Activated CD4-positive, CD25-positive, alpha-beta regulatory T cell treated with anti-CD3 and anti-CD28 coated beads, Interleukin-2, amount 50 U/mL, for 24 hours (primary cell): Measurements from ENCODE around the gene PYY.
A peak's percentile ranks its signal among the peaks of the same experiment; 100 is the strongest.
"Not testable (repeated sequence)": the region's sequence is repeated elsewhere in the genome, so short reads cannot be mapped to it uniquely, and the experiment has no call there.

Experiments
- ATAC-seq, 2 donors: fragments of 150-1000 bp; cut with Tn5 transposase; one replicate each; pipeline ENCODE4 v1.10.0; 2021; ENCODE audit warnings: mild to moderate bottlenecking in 1 of 2, moderate library complexity in 1 of 2

Gene PYY

GRCh38 chr17:43945074-43945829 is 8.5 kb downstream of the PYY start:
- ATAC-seq = no peak

DNA sequence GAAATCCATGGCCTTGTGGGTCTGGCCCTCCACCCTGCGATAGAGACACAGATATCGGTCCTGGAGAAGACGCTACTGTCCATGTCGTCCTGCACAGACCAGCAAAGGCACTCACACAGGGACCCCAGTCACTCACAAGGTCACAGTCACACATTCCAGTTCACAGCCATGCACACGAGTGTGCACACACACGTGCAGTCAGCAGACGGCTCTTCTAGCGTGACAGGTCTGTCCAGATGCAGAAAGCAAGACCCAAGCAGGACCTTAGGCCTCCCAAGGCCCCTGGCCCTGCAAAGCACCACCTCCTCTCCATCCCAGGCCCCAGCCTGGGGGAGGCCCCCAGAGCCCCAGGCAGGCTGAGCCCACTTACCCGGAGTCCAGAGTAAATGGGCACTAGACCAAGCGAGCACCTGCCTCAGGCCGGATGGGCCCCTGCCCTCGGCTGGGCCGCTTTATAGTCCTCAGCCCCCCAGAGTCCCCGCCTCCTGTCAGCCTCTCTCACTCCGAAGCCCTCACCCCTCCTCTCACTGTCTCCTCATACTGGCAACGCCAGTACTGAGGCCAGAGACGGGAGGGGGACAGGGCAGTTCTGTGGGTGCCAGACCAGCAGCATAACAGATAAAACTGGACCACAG is 11.6 kb downstream of the PYY start, which contains the start of gene PPY:
TSS of gene PPY (minus strand) at position 426 of the 635 bp plus-strand sequence. CDS start 822 bp downstream, outside the sequence.
- no peak for ATAC-seq

DNA sequence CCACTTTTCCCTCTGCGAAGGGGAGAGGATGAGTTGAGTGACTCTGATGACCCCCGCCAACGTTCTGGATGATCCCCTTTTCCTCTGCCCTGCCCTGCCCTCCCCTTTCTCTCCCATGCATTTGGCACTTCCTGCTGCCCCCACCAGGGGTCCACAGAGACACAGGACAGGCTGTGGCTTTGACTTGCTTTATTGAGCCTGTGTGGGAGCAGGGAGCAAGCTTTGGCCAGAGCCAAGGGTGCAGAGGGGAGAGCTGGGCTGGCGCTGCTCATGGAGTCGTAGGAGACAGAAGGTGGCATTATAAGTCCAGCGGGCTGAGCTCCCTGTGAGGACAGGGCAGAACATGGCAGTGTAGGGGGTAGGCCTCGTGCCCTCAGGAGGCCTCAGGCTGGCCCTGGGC is 13.1 kb downstream of the PYY start:
- ATAC-seq = no peak

- ATAC-seq = no peak
Observed at GRCh38 chr17:43939886-43940285, 13.9 kb downstream of the PYY start.

GRCh38 chr17:43939452-43939851 is 14.3 kb downstream of the PYY start:
- ATAC-seq = not testable (repeated sequence)

DNA sequence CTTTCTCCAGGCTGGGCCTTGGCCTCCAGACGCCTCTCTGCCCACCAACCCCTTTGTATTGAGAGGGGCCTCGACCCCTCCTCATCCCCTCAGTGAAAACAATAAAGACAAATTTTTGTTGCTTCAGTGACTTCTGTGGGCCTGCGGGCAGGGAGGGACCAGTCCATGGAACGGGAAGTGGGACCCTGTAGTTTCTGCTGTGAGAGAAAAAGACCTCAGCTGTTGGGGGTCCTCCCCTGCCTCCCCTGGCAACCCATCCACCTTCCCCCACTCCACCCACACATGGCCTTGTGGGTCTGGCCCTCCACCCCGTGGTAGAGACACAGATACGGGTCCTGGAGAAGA is 14.9 kb downstream of the PYY start:
- no peak for ATAC-seq

GRCh38 chr17:43936434-43936833 is 17.3 kb downstream of the PYY start:
- no peak for ATAC-seq

- no peak for ATAC-seq
Observed at GRCh38 chr17:43935926-43936261, 17.8 kb downstream of the PYY start.

- ATAC-seq = no peak
Observed at GRCh38 chr17:43935204-43935925, 18.4 kb downstream of the PYY start.

DNA sequence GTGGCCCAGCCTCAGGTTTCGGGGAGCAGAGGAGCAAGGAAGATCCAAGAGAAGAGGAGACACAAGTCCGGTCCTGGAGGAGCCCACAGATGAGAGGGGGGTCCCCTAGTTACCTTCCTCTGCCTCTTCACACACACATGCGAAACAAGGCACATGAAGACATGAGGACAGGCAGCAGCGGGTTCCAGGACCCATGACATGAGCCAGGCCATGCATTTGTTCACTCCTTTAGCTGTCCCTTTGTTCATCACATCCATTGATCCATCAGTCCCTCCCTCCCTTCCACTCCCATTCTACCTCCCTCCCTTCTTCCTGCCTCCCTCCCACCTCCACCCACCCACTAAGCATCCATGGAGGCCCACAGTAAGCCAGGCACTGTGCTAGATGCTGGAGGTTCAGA is 20.8 kb downstream of the PYY start:
- ATAC-seq = no peak

- ATAC-seq = no peak
Observed at GRCh38 chr17:43932357-43932756, 21.4 kb downstream of the PYY start.

GRCh38 chr17:43931062-43931571 is 22.6 kb downstream of the PYY start:
- no peak for ATAC-seq

DNA sequence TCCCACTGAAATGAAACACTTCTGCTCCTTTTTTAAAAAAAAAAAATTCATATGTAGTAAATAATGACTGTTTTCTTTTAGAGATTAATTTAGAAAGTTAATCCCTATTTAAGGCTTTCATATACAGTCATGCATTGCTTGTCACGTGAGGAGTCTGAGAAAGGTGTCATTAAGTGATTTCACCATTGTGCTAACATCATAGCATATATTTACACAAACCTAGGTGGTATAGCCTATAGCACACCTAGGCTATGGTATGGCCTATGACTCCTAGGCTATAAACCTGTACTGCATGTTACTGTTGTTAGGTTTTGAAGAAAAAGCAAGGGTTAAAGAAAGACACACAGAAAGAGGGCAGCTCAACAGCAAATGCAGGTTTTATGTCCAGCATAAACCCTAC is 25.1 kb downstream of the PYY start:
- peak; percentile 73 to 77 for ATAC-seq

DNA sequence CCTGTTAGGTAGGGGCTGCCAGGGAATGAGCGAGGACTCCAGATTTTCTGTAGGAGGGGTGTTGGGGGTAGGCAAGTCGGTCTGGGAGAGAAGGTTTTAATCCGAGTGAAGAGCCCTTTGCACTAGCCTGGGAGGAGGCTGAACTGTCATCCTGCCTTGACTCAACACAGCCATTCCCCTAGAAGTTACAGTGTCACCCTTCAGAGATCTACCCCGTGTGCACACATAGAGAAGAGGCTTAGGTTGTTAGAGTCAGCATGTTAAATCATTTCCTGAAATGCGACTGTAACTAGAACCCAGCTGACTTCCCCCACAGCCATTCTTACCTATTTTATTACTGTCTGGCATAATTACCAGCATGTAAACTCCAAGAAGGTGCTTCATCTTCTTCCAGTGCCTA is 25.8 kb downstream of the PYY start:
- ATAC-seq = peak; percentile 57 to 73

- ATAC-seq = no peak
Observed at GRCh38 chr17:43927060-43927864, 26.5 kb downstream of the PYY start.

DNA sequence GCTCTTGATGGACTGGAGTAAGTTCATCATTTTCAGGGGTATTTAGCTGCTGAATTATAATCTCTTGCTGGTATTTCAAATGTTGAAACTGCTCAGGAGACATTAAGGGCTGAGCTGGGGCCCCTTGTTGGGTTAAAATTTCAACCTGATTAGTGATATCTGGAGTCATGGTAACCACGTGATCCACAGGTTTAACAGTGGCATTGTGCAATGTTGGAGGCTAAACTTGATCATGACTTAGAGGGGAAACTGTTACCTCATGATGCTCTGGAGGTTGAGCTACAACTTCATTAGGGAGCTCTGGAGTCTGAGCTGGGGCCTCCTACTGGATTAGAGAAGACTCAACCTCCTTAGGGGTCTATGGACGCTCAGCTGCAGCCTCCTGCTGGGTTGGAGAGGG is 29.2 kb downstream of the PYY start:
- peak; percentile 10 to 42 for ATAC-seq

DNA sequence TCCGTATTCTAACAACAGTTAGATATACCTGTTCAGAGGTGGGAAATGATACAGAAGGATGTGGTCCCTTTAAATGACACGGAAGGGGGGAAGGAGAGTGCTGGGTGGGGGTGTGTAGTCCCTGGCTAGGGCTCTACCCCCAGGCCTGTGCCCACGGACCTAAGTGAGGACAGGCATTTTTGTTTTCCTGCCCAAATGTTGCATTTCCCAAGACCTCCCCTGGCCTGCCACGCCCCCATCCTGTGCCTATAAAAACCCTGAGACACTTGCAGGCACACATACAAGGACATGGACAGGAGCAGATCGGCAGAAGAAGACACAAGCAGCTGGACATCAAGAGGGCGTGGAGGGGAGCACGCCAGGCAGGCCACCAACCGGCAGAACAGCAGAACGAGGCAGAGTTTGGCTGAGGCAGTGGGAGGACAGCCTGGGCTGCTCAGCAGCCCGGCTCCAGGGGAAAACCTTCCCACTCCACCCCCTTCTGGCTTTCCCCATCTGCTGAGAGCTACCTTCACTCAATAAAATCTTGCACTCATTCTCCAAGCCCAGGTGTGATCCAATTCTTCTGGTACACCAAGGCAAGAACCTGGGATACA is 33.1 kb downstream of the PYY start:
- ATAC-seq = no peak

DNA sequence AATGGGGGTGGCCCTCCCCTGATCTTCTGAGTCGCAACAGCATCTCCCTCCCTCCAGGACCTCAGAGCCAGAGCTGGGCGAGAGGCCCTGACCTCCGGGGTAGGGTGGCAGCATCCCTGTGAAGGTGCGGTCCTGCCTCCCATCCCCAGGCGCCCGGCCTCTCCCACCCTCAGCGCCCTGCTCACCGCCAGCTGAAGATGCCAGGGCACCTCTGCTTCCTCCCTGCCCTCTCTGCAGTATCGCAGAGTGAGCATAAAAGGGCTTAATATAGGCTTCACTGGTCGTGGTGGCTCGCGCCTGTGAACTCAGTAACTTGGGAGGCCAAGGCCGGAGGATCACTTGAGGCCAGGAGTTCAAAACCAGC is 35.7 kb downstream of the PYY start:
- ATAC-seq = no peak

DNA sequence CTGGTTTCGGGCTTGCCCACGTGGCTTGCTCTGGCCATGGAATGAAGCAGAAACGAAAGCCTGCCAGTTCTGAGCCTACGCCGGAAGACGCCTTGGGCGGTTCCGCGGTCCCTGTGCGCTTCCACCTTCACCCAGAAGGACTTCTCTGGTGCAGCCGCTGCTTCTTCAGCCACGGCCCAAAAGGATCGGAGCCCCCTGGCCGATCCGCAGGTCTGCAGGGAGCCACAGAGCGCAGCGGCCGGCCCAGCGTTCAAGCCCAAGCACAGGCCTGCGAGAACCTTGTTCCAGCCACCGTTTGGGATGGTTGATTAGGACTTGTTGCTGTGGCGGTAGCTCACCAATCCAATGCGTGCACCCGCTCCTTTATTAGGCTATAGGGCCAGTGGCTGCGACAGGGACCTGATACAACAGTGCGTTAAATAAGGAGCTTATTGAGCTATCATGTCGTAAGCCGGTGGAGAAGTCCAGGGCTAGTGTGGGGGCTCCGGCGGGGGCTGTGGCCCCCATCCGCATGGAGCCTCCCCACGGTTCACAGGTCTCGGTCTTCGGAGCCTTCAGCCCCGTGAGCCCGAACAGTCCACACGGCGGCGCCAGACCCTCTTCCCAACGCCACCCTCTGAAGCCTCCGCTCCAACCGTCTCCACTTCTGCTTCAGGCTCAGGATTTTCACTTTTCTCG is 36.3 kb downstream of the PYY start:
- ATAC-seq = peak; percentile 70 to 78

DNA sequence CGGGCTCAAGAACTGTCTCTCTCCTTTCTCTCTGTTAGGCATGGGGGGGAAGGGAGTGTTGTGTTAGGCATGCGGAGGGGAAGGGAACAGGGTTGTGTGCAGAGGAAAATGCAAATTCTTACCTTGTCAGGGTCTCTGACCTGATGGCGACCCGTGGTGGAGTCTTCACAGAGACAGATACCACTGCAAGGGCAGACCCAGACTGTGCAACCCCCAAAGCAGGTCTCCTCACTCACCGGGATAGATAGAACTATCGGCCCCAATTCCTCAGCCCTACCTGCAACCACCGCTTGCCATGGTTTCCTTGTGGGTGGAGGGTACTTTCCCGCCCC is 36.8 kb downstream of the PYY start:
- no peak for ATAC-seq

DNA sequence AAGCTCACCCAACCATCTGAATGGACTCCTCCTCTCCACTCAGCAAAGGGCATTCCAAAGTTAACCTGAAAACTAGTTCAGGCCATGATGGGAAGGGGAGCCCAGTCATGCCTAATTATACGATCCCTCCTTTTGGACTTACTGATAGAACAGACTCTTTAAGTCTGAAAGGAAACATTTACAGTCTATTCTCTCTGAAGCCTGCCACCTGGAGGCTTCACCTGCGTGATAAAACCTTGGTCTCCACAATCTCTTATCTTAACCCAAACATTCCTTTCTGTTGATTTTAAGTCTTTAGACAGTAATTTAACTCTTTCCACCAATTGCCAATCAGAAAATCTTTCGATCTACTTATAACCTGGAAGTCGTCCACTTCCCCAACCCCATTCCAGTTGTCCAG is 37.4 kb downstream of the PYY start:
- ATAC-seq = no peak

DNA sequence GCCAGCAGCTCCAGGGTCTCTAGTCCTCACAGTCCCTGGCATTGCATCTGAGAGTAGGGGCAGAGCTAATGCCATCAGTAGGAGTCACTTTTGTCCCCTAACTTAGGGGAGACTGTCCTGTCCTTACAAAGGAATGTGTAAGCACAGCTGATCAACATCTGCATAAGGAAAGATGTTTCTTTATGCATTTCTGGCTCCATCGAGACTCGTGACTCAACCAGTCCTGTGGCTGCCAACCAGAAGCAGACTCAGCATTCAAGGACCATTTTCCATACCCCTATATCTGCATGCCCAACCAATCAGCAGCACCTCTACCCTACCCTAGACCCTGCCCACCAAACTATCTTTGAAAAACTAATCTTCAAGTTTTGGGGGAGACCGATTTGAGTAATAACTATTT is 38.2 kb downstream of the PYY start:
- no peak for ATAC-seq
